ENCODE data around the gene NAT14. TPM values are rescaled to one million over a fixed set of nuclear protein-coding genes. Genes with fewer than 3 reads are reported as not detected.

The NAT14 gene
- total RNA-seq, 1 donor from 2014 or later, result 14.7 TPM

DNA sequence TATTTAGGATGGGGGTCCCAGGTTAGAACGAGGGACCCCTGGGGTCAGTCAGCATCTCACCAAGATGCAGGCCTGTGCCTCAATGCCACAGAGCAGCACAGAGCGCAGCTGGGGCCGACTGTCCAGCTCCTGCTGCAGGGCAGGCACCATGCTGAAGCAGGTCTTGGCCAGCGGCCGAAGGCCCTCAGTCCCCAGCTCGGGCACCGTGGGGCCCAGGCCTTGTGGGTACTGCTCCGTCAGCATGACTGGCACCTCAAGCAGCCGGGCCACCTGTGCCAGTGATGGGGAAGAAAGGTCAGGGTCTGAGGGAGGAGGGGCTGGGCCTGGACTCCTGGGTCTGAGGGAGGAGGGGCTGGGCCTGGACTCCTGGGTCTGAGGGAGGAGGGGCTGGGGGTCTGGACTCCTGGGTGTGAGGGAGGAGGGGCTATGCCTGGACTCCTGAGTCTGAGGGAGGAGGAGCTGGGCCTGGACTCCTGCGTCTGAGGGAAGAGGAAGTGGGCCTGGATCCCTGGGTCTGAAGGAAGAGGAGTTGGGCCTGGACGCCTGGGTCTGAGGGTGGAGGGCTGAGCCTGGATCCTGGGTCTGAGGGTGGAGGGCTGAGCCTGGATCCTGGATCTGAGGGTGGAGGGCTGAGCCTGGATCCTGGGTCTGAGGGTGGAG, 29.3 kb upstream of the NAT14 start:
- Histone ChIP-seq H3K4me3 (no peak overlapping the region), H3K27ac (no peak overlapping the region), H3K36me3 (no peaks in the 10 kb centered on the region), H3K4me1 (peaks cover 11% of the 10 kb centered on the region), H3K9me3 (no peaks in the 10 kb centered on the region), H3K27me3 (peaks cover 16% of the 10 kb centered on the region)
- ATAC-seq (no peak), DNase-seq (no peak)
- TF ChIP-seq, protein P1, sequence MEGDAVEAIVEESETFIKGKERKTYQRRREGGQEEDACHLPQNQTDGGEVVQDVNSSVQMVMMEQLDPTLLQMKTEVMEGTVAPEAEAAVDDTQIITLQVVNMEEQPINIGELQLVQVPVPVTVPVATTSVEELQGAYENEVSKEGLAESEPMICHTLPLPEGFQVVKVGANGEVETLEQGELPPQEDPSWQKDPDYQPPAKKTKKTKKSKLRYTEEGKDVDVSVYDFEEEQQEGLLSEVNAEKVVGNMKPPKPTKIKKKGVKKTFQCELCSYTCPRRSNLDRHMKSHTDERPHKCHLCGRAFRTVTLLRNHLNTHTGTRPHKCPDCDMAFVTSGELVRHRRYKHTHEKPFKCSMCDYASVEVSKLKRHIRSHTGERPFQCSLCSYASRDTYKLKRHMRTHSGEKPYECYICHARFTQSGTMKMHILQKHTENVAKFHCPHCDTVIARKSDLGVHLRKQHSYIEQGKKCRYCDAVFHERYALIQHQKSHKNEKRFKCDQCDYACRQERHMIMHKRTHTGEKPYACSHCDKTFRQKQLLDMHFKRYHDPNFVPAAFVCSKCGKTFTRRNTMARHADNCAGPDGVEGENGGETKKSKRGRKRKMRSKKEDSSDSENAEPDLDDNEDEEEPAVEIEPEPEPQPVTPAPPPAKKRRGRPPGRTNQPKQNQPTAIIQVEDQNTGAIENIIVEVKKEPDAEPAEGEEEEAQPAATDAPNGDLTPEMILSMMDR (IDR thresholded peaks at IDR 0.05), result no peak
- intact Hi-C loops (cut with DNase I), result no loop called here

DNA sequence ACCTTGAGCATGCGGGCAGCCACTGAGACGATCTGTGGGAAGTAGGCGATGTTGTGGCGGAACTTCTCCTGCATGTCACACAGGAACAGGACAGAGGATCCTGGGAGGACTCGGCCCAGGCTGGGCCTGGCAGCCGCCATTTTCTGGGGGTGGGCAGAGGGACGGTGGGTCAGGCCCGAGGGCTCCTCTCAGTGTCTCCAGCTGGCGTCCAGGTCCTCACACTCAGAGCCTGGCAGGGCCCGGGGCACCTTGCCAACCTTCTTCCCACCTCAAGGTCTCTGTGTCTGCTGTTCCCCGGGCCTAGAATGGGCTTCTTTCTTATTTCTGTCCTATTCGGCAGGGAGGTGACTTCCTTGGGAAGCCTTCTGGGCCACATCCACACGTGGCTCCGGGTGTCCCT, 28.6 kb upstream of the NAT14 start:
- ATAC-seq, result no peak
- Histone ChIP-seq H3K9me3 (no peaks in the 10 kb centered on the region), H3K27me3 (peaks cover 15% of the 10 kb centered on the region), H3K4me3 (no peak overlapping the region), H3K4me1 (peaks cover 11% of the 10 kb centered on the region), H3K36me3 (no peaks in the 10 kb centered on the region), H3K27ac (no peak overlapping the region)
- no peak for DNase-seq
- intact Hi-C loops (cut with DNase I), result no loop called here
- TF ChIP-seq, protein P1 (IDR thresholded peaks at IDR 0.05), result no peak

DNA sequence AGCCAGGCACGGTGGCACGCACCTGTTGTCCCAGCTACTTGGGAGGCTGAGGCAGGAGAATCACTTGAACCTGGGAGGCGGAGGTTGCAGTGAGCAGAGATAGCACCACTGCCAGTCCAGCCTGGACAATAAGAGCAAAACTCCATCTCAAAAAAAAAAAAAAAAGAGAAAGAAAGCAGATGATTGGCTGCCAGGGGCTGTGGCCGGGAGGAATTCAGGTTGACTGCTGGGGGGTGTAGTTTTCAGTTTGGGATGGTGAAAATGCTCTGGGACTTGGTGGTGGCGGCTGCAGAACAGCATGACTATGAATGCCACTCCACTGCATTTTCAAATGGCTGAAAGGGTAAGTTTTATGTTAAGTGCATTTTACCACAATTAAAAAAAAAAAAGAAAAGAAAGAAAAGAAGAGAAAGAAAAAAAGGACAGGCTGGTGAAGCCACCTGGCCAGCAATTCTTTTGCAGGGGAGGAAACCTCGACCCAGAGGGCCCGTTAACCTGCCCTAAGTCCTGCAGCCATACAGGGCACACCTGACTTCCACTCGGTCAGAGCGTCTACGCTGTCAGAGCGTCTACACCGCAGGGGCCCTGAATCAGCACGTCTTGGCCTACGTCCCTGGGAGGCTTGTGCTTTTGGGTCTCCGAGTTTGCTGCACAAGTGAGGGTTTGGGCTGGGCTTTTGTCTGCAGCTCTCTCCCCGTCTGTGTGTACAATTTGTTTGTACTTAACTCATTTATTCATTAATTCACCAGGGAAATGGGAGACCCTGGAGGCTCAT, 27.1 kb upstream of the NAT14 start:
- no peak for ATAC-seq
- intact Hi-C loops (cut with DNase I), result no loop called here
- no peak overlapping the region for H3K27ac ChIP-seq
- H3K4me1 ChIP-seq, result no peaks in the 10 kb centered on the region
- no peak overlapping the region for H3K4me3 ChIP-seq
- H3K36me3 ChIP-seq, result no peaks in the 10 kb centered on the region
- no peaks in the 10 kb centered on the region for H3K27me3 ChIP-seq
- TF ChIP-seq, protein P1 (IDR thresholded peaks at IDR 0.05), result no peak
- H3K9me3 ChIP-seq, result no peaks in the 10 kb centered on the region
- no peak for DNase-seq

DNA sequence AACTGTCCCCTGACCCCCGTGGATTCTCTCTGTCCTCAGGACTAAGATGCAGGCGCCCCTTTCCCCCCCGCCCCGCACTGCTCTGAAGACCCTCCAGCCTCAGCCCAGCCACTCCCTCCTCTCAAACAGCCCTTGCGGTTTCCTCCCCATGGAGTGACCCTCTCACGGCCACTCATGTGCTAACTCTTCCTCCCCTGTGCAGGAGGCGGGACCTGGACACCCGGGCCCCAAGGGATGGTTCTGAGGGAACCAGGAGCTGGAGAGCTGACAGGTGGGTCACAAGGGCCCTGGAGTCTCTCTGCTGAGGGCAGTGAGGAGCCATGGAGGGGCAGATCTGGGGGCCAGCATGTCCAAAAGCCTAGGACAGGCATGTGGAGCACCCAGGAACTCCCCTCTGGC, 25.4 kb upstream of the NAT14 start:
- ATAC-seq (no peak), DNase-seq (no peak)
- Histone ChIP-seq H3K9me3 (no peaks in the 10 kb centered on the region), H3K27ac (no peak overlapping the region), H3K4me3 (no peak overlapping the region), H3K4me1 (no peaks in the 10 kb centered on the region), H3K27me3 (no peaks in the 10 kb centered on the region), H3K36me3 (no peaks in the 10 kb centered on the region)
- intact Hi-C loops (cut with DNase I), result no loop called here
- TF ChIP-seq, protein P1 (IDR thresholded peaks at IDR 0.05), result no peak

DNA sequence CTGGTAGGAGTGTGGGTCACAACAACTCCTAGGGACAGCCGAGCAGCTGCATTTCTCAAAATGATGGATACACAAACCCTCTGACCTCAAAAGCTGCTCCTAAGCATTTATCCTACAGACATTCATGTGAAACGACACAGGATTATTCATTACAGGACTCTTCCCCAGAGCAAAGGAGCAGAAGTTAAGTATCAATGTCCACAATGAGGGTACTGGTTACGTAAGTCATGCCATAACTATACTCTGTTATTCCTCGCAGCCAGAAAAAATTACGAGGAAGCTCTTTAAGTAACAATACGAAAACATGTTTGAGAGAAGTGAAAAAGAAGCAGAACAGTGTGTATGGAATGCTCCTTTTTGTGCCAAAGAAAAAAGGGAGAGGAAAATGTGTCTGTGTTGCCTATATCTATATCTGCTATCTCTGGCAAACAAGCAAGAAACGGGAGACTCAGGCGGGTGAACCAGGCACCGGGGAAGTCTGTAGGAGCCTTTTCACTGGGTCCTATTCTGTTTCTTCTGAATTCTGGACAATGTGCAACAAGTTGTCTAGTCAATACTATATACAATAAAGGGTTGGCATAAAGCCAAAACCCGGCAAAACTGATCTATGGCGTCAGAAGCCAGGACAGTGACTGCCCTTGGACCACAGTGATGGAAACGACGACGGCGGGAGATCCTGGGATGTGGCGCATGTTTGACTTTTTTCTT, 24.9 kb upstream of the NAT14 start:
- TF ChIP-seq, protein P1 (IDR thresholded peaks at IDR 0.05), result no peak
- DNase-seq (no peak), ATAC-seq (no peak)
- H3K4me1 ChIP-seq, result no peaks in the 10 kb centered on the region
- intact Hi-C loops (cut with DNase I), result no loop called here
- no peaks in the 10 kb centered on the region for H3K9me3 ChIP-seq
- no peak overlapping the region for H3K27ac ChIP-seq
- H3K4me3 ChIP-seq, result peak overlapping the region; percentile 73
- no peaks in the 10 kb centered on the region for H3K36me3 ChIP-seq
- no peaks in the 10 kb centered on the region for H3K27me3 ChIP-seq

All from upper lobe of right lung (tissue), 1 donor.